Endothelial cell of umbilical vein (primary cell): ENCODE measurements around the gene RACGAP1. TPM values are rescaled to one million over a fixed set of nuclear protein-coding genes. Genes with fewer than 3 reads are reported as not detected.

Experiments
- BruUV-seq: library from RNA; stranded (reverse); fragments of 400-500 nt; replicated peaks from 2 replicates; lab custom pipeline; 2021; lab: Mats Ljungman, UMichigan
- CTCF ChIA-PET: fragments of 300-600, 350-600 bp; sonication (Branson Sonifier 250); formaldehyde crosslinking; loops from one replicate; lab custom pipeline; 2021; ENCODE audit warnings: antibody characterized with exemption, inconsistent platforms; lab: Charles Lee
- POLR2A ChIA-PET: fragments of 300-600, 350-600 bp; sonication (Branson Sonifier 250); formaldehyde crosslinking; loops from one replicate; lab custom pipeline; 2021; ENCODE audit warnings: antibody characterized with exemption, inconsistent platforms; lab: Charles Lee
- DNase-seq: peaks from one replicate; pipeline ENCODE4 v3.0.0-alpha.2; 2011; ENCODE audit warnings: low read depth, low spot score
- FAIRE-seq: peaks from 2 replicates; lab custom pipeline; 2011; peaks lifted over from hg19 to GRCh38; lab: Jason Lieb, UNC
- H2AFZ ChIP-seq: 2 replicates; pipeline ENCODE4 v1.6.0; 2012; ENCODE audit warnings: low read depth, low read length, control low read depth, inconsistent platforms
- H3K27ac ChIP-seq: 2 replicates; pipeline ENCODE4 v1.5.1; 2011; ENCODE audit warnings: low read depth, mild to moderate bottlenecking, control low read depth, low read length, moderate library complexity; ENCODE audit not compliant: insufficient read depth
- H3K27me3 ChIP-seq, 2 experiments: 2 replicates each; pipeline versions ENCODE4 v1.6.0 to v1.6.1; 2011; ENCODE audit warnings: low read length in 2 of 2, mixed read lengths in 1 of 2; ENCODE audit not compliant: control insufficient read depth in 2 of 2, insufficient read depth in 2 of 2
- H3K36me3 ChIP-seq, 2 experiments: 2 replicates in 1 of 2; 3 replicates in 1 of 2; pipeline ENCODE4 v1.5.1; 2011; ENCODE audit warnings: low read length in 2 of 2, mild to moderate bottlenecking in 1 of 2, moderate library complexity in 1 of 2; ENCODE audit not compliant: control insufficient read depth in 2 of 2, insufficient read depth in 2 of 2; ENCODE audit errors: extremely low read depth in 1 of 2
- H3K4me1 ChIP-seq: 3 replicates; pipeline ENCODE4 v1.5.1; 2011; ENCODE audit warnings: mild to moderate bottlenecking, low read length; ENCODE audit not compliant: control insufficient read depth, insufficient read depth; ENCODE audit errors: extremely low read depth
- H3K4me2 ChIP-seq: 2 replicates; pipeline ENCODE4 v1.6.1; 2011; ENCODE audit warnings: low read length, control low read depth, mixed read lengths; ENCODE audit not compliant: insufficient read depth
- H3K4me3 ChIP-seq, 3 experiments: fragments of 200-600 bp in 1 of 3; sonication (generic), shearing (Covaris generic) in 1 of 3; replicated peaks in 1 of 3; 2 replicates each; pipeline ENCODE4 v1.5.1; 2011 to 2016; ENCODE audit warnings: control low read depth in 3 of 3, low read length in 3 of 3, mild to moderate bottlenecking in 2 of 3, inconsistent platforms in 1 of 3, low read depth in 1 of 3, moderate library complexity in 1 of 3; ENCODE audit not compliant: insufficient read depth in 1 of 3
- H3K79me2 ChIP-seq: 2 replicates; pipeline ENCODE4 v1.6.0; 2012; ENCODE audit warnings: low read length, inconsistent platforms; ENCODE audit not compliant: control insufficient read depth, insufficient read depth
- H3K9ac ChIP-seq: replicated peaks from 2 replicates; pipeline ENCODE3; 2011; ENCODE audit warnings: low read length, control low read depth; ENCODE audit not compliant: insufficient read depth; ENCODE audit errors: extremely low read depth
- H3K9me1 ChIP-seq: replicated peaks from 3 replicates; pipeline ENCODE4 v1.6.0; 2011; ENCODE audit warnings: mild to moderate bottlenecking, low read length; ENCODE audit not compliant: control insufficient read depth, insufficient read depth; ENCODE audit errors: extremely low read depth
- H3K9me3 ChIP-seq: replicated peaks from 2 replicates; pipeline ENCODE4 v1.5.1; 2012; ENCODE audit warnings: low read length, inconsistent platforms; ENCODE audit not compliant: control insufficient read depth, insufficient read depth
- H4K20me1 ChIP-seq: replicated peaks from 2 replicates; pipeline ENCODE3; 2011; ENCODE audit warnings: mild to moderate bottlenecking, low read length; ENCODE audit not compliant: control insufficient read depth, insufficient read depth; ENCODE audit errors: extremely low read depth
- CTCF ChIP-seq, 2 donors: IDR thresholded peaks; 1 replicate in 1 of 2; 2 replicates in 1 of 2; pipeline ENCODE4 v1.5.1; 2011; ENCODE audit warnings: low read length in 2 of 2, mild to moderate bottlenecking in 2 of 2, moderate library complexity in 2 of 2, control low read depth in 1 of 2, inconsistent platforms in 1 of 2, low read depth in 1 of 2; ENCODE audit not compliant: insufficient read depth in 1 of 2; ENCODE audit errors: extremely low read depth in 1 of 2
- FOS ChIP-seq: IDR thresholded peaks from 2 replicates; pipeline ENCODE4 v1.6.1; 2011; ENCODE audit warnings: mild to moderate bottlenecking, low read length, moderate library complexity, borderline replicate concordance; ENCODE audit not compliant: insufficient read depth
- MYC ChIP-seq: IDR thresholded peaks from one replicate; pipeline ENCODE4 v1.6.1; 2011; ENCODE audit warnings: mild to moderate bottlenecking, low read depth, low read length
- POLR2A ChIP-seq: IDR thresholded peaks from 2 replicates; pipeline ENCODE4 v1.6.1; 2012; ENCODE audit warnings: low read depth, mild to moderate bottlenecking, control low read depth, low read length
- POLR2AphosphoS5 ChIP-seq: IDR thresholded peaks from 2 replicates; pipeline ENCODE4 v1.6.1; 2012; ENCODE audit warnings: low read depth, mild to moderate bottlenecking, control low read depth, low read length, moderate library complexity; ENCODE audit not compliant: insufficient read depth
- dilution Hi-C: fragments of 300-500 bp; cut with MboI; formaldehyde crosslinking; loops from one replicate; pipeline ENCODE4 v1.15.0; 2019; ENCODE audit warnings: low sequenced_read_pairs; ENCODE audit not compliant: extremely low pct_ligation_motif_present
- intact Hi-C: fragments of 100-400 bp; cut with micrococcal nuclease; formaldehyde crosslinking; loops from one replicate; pipeline ENCODE4 v1.10.0; 2022
- polyA plus RNA-seq, 4 experiments: library from polyadenylated mRNA; depleted of rRNA in 3 of 4; stranded (reverse) in 3 of 4; unstranded in 1 of 4; fragments of >200 nt; gene quantifications; 2 replicates each; pipeline versions ENCODE4 v1.2.1 to v1.2.3, GENCODE V29; 2011 to 2012; ENCODE audit warnings: missing spikeins in 1 of 4
- total RNA-seq: library from RNA; stranded (reverse); gene quantifications from 2 replicates; pipeline ENCODE4 v1.2.3, GENCODE V29; 2021

Gene RACGAP1
- total and polyA plus RNA-seq, 2 donors (not counting 3 experiments of a cell fraction or from before 2014, with no cell fraction given), result 16.5 to 56.3 TPM

- Histone ChIP-seq H3K27me3 (peaks cover 16 to 18% of the 10 kb centered on the region in 2 experiments), H3K9me3 (no peaks in the 10 kb centered on the region), H4K20me1 (no peaks in the 10 kb centered on the region), H3K4me1 (peaks cover 11% of the 10 kb centered on the region), H3K27ac (no peak overlapping the region), H3K9ac (no peak overlapping the region), H3K36me3 (no peaks in the 10 kb centered on the region), H3K79me2 (no peaks in the 10 kb centered on the region), H3K4me2 (peak overlapping the region; percentile 47), H2AFZ (peak overlapping the region; percentile 81), H3K9me1 (no peaks in the 10 kb centered on the region), H3K4me3 (peak overlapping the region in 2 of 3 experiments; percentile 14 to 24)
- no TSS peak for BruUV-seq
- CTCF ChIA-PET, result interaction anchor here (0.6 to 11.4 kb wide), 57 partner anchors 8 to 399 kb away, joined by 3 to 317 read pairs (median 6); partner anchors contain the start of genes AQP2, ASIC1, COX14 and RACGAP1
- dilution Hi-C loops (loop anchor here (25.0 kb wide), 1 partner anchor 95 kb away; the partner anchor contains the start of gene ASIC1), intact Hi-C loops (loop anchor here (1.0 to 5.0 kb wide), 7 partner anchors 18 to 210 kb away; no protein-coding TSS in a partner anchor)
- peak; percentile 79 for DNase-seq
- TF ChIP-seq POLR2A, result no peak
- TF ChIP-seq FOS, result no peak
- TF ChIP-seq POLR2AphosphoS5, result peak; percentile 40
- TF ChIP-seq MYC, result peak; percentile 25
- TF ChIP-seq CTCF (IDR thresholded peaks at IDR 0.05; ENCODE audit: extremely low read depth in 1 of 2, insufficient read depth in 1 of 2, low read depth in 1 of 2, low read length in 2 of 2), result peak; percentile 76 to 98
- FAIRE-seq, result peak; percentile 92
- POLR2A ChIA-PET, result no interaction called here
Measured at GRCh38 chr12:49967042-49967776, 58.1 kb downstream of the RACGAP1 start.
